GM06990 (cell line): ENCODE results near the gene ZC3H4.

Experiments
- DNase-seq: peaks from one replicate; pipeline ENCODE4 v3.0.0-alpha.2; 2011; ENCODE audit not compliant: insufficient read length; ENCODE audit errors: extremely low read depth
- H3K27me3 ChIP-seq: replicated peaks from 2 replicates; pipeline ENCODE4 v1.6.0; 2011; ENCODE audit warnings: low read length; ENCODE audit not compliant: control insufficient read depth, insufficient read depth
- H3K36me3 ChIP-seq: 2 replicates; pipeline ENCODE4 v1.5.1; 2011; ENCODE audit warnings: low read length; ENCODE audit not compliant: control insufficient read depth, insufficient read depth
- H3K4me3 ChIP-seq: replicated peaks from 2 replicates; pipeline ENCODE4 v1.5.1; 2011; ENCODE audit warnings: low read depth, mild to moderate bottlenecking, control low read depth, low read length
- CTCF ChIP-seq: IDR thresholded peaks from 2 replicates; pipeline ENCODE4 v1.5.1; 2011; ENCODE audit warnings: low read length, control low read depth, mild to moderate bottlenecking, inconsistent platforms; ENCODE audit not compliant: insufficient read depth, poor library complexity, severe bottlenecking

The ZC3H4 gene

DNA sequence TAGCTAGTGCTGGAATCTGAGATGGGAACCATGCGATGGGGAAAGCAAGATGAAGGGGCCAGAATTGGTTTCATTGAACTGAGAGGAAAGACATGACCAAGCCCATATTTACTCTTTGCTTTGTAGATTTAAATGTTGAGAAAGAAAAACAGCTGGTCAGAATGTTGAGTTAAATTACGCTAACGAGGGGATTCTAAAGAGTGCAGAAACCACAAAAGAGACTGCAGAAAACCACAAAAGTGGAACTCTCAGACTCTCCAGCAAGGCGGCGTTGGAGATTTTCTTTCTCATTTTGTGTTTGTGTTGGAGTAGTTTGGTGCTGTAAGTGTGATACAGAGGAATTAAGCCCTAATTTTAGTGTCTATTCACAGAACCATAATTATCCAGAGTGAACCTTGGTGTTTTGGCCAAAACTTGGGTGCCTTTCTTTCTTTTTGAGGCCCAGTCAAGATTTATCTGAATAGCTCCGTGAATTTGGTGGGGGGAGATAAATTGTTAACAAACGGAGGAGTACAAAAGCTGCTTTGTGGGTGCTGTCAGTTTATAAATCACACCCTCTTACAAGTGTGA is 43.4 kb upstream of the ZC3H4 start:
- TF ChIP-seq CTCF: no peak
- H3K27me3 ChIP-seq: no peaks in the 10 kb centered on the region
- DNase-seq: peak; percentile 22
- H3K4me3 ChIP-seq: no peak overlapping the region
- peaks cover 20% of the 10 kb centered on the region for H3K36me3 ChIP-seq

DNA sequence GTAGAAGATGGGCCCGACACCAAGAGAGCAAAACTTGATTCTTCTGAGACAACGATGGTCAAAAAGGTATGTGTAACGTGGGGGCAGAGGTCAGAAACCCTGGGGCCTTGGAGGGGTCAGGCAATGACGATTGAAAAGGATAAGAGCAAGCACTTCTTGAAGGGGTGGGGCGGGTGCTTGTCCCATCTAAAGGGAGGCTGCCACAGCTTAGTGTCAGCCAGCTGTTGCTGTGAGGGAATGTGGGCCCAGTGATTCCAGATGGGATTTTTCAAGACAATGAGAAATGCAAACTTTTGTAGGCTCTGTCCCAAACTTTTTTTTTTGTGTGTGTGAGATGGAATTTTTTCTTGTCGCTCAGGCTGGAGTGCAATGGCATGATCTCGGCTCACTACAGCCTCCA is 41.6 kb upstream of the ZC3H4 start:
- H3K27me3 ChIP-seq: no peaks in the 10 kb centered on the region
- DNase-seq: no peak
- peaks cover 24% of the 10 kb centered on the region for H3K36me3 ChIP-seq
- no peak overlapping the region for H3K4me3 ChIP-seq
- no peak for TF ChIP-seq CTCF

DNA sequence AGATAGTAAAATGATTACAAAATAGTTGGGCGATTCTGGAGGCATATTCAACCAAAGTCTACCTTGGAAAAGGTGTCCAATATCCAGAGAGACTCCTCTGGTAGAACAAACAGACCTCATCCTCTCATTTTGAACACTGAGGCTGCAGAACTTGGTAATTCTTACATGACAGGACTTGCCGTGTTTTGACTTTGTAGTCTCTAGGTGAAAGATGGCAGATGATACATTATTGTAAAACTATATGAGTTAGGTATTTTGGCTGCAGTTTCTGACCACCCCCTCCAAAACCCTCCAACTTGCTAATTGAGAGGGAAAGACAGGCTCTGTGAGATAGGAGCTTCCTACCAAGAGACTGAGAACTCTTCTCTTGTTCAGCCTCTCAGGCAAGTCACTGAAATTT is 39.7 kb upstream of the ZC3H4 start:
- H3K36me3 ChIP-seq: peaks cover 19% of the 10 kb centered on the region
- DNase-seq: no peak
- TF ChIP-seq CTCF: no peak

GRCh38 chr19:47152632-47153031 is 39.1 kb upstream of the ZC3H4 start:
- Histone ChIP-seq H3K36me3 (peaks cover 17% of the 10 kb centered on the region), H3K27me3 (no peaks in the 10 kb centered on the region), H3K4me3 (no peak overlapping the region)
- DNase-seq: no peak
- TF ChIP-seq CTCF: no peak

More for the DNA sequence above, 39.7 kb upstream of the ZC3H4 start:
- no peak overlapping the region for H3K4me3 ChIP-seq
- no peaks in the 10 kb centered on the region for H3K27me3 ChIP-seq

DNA sequence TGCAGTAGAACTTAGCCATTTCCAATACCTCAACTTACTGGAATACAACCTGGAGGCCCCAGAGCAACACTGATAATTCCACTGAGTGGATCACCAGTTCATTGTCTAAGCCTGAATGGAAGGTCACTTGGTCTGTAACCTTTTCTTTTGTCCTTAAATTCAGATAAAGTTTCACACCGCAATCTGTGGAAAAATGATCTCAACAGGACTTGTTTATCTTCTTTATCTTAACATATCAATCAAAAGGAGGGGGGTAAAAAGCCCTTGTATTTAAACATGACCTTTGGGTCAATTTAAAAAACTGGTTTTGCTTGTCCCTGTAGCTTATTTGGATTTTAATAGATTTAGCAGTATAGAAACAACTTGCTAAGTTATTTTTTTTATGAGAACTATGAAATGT is 38.6 kb upstream of the ZC3H4 start:
- Histone ChIP-seq H3K27me3 (no peaks in the 10 kb centered on the region), H3K4me3 (no peak overlapping the region), H3K36me3 (peaks cover 17% of the 10 kb centered on the region)
- TF ChIP-seq CTCF: no peak
- DNase-seq: no peak

DNA sequence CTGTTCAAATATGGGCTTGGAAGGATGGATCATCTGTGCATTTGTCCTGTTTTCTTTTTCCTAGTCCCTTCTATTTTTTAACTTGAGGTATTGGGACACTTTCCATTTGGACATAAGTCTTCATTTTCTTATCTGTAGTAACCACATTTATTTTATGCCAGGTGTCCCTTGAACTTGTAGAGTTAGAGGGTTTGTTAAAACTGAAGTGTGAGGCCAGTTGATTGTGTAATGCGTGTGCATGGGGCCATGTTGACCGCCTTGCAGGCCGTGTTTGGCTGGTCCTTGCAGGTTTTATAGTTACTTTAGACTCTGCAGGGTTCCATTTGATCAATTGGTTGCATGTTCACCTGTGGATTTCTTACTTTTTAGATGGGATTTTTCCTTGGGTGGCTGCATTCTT is 38.1 kb upstream of the ZC3H4 start:
- TF ChIP-seq CTCF: no peak
- Histone ChIP-seq H3K4me3 (no peak overlapping the region), H3K36me3 (peaks cover 17% of the 10 kb centered on the region), H3K27me3 (no peaks in the 10 kb centered on the region)
- DNase-seq: no peak
